H7 (cell line): ENCODE measurements around the gene IFT43. TPM values are rescaled to one million over a fixed set of nuclear protein-coding genes. Genes with fewer than 3 reads are reported as not detected.

Experiments used
- DNase-seq: peaks from one replicate; pipeline ENCODE4 v3.0.0; 2012
- H3K27me3 ChIP-seq: 2 replicates; pipeline ENCODE4 v1.6.0; 2011; ENCODE audit warnings: mild to moderate bottlenecking, low read length; ENCODE audit not compliant: control insufficient read depth, insufficient read depth
- H3K36me3 ChIP-seq: replicated peaks from 2 replicates; pipeline ENCODE4 v1.5.1; 2011; ENCODE audit warnings: low read length; ENCODE audit not compliant: control insufficient read depth, insufficient read depth
- H3K4me3 ChIP-seq: 2 replicates; pipeline ENCODE4 v1.5.1; 2011; ENCODE audit warnings: low read depth, mild to moderate bottlenecking, control low read depth, low read length, moderate library complexity; ENCODE audit not compliant: insufficient read depth
- total RNA-seq: library from RNA; depleted of rRNA; stranded (reverse); fragments of >200 nt; shearing (Covaris generic); gene quantifications from 2 replicates; pipeline ENCODE4 v1.2.3, GENCODE V29; 2014

The IFT43 gene
- total RNA-seq, 1 experiment from 2014 or later: 24.6 TPM

- DNase-seq: peak; percentile 7
- no peak overlapping the region for H3K4me3 ChIP-seq
These were observed 102.8 kb downstream of the IFT43 start for GRCh38 chr14:76088326-76088725.

GRCh38 chr14:76088771-76089571 is 103.4 kb downstream of the IFT43 start:
- DNase-seq: peak; percentile 36
- no peak overlapping the region for H3K4me3 ChIP-seq
- no peaks in the 10 kb centered on the region for H3K36me3 ChIP-seq
- H3K27me3 ChIP-seq: no peaks in the 10 kb centered on the region; the same call in 1 of the 2 replicates

More at GRCh38 chr14:76088326-76088725, 102.8 kb downstream of the IFT43 start:
- Histone ChIP-seq H3K36me3 (no peaks in the 10 kb centered on the region), H3K27me3 (no peaks in the 10 kb centered on the region; the same call in 1 of the 2 replicates)

DNA sequence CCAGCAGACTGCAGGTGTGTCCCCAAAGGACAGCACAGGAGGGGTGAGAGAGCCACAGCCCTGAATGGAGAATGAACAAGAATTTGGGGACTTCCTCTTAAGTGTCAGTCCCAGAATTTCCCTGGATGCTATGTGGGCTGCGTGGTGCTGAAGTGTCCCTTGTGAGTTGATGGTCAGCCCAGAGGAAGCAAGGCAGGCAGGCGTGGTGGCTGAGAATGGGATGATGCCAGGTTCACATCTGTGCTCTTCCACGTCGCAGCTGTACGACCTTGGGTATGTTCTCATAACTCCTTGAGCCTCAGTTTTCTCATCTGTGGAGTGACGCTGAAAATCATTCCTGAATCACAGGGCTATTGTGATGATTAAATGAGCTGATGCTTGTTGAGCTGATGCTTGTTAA is 104.0 kb downstream of the IFT43 start:
- Histone ChIP-seq H3K4me3 (no peak overlapping the region), H3K27me3 (no peaks in the 10 kb centered on the region; the same call in 1 of the 2 replicates), H3K36me3 (no peaks in the 10 kb centered on the region)
- peak; percentile 48 for DNase-seq

DNA sequence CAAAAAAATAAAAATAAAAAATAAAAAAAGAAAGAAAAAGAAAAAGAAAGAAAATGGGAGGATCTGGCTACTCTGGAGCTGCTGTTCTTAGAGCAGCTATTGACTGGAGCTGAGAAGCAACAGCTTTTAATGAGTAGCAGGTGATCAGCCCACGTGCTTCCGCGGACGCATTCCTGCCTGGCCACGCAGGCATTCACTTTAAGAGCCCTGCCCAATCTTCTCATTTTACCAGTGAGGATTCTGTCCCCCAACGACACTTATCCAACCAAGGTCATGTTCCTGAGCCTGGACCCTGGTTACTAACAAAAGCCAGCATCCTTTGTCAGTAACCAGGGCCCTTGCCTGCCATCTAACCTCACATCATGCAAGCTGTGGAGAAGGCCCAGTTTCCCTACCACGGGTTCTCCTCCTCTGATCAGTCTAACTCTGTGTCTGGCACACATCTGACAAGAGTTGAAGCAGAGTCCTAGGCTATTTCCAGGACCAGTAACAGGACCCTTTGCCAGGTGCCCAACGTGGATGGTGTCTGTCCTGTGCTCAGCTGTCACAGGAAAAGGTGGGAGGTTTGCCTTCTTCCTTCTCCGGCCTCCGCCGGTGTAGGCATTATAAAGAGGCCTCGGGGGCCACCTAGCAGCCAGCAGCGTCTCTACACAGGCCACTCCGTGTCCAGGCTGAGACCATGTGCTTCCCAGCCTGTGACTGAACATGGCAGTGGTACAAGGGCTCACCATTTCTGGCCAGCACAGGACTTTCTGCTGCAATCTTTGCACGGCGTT is 105.2 kb downstream of the IFT43 start:
- Histone ChIP-seq H3K36me3 (no peaks in the 10 kb centered on the region), H3K27me3 (no peaks in the 10 kb centered on the region; the same call in 1 of the 2 replicates), H3K4me3 (no peak overlapping the region)
- DNase-seq: peak; percentile 67

GRCh38 chr14:76093077-76093476 is 107.5 kb downstream of the IFT43 start:
- no peak for DNase-seq
- no peak overlapping the region for H3K4me3 ChIP-seq
- no peaks in the 10 kb centered on the region for H3K36me3 ChIP-seq
- no peaks in the 10 kb centered on the region; the same call in 1 of the 2 replicates for H3K27me3 ChIP-seq

- no peak overlapping the region for H3K4me3 ChIP-seq
- H3K27me3 ChIP-seq: no peaks in the 10 kb centered on the region; the same call in 1 of the 2 replicates
- DNase-seq: no peak
- H3K36me3 ChIP-seq: no peaks in the 10 kb centered on the region
These were observed 110.7 kb downstream of the IFT43 start for GRCh38 chr14:76096257-76096656.

DNA sequence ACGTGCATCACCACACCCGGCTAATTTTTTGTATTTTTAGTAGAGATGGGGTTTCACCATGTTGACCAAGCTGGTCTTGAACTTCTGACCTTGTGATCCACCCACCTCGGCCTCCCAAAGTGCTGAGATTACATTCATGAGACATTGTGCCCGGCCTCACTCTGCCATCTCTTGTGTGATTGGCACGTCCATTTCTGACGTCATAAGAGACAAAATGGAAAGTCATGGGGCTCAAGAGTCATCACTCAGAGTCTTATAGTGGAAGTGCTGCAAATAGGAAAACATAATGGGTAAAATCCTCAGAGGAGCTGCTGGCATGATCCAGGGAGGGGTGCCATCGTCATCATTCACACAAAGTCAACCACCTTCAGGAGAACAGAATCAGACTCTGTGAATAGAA is 112.0 kb downstream of the IFT43 start:
- Histone ChIP-seq H3K4me3 (no peak overlapping the region), H3K36me3 (no peaks in the 10 kb centered on the region), H3K27me3 (no peaks in the 10 kb centered on the region)
- DNase-seq: no peak

DNA sequence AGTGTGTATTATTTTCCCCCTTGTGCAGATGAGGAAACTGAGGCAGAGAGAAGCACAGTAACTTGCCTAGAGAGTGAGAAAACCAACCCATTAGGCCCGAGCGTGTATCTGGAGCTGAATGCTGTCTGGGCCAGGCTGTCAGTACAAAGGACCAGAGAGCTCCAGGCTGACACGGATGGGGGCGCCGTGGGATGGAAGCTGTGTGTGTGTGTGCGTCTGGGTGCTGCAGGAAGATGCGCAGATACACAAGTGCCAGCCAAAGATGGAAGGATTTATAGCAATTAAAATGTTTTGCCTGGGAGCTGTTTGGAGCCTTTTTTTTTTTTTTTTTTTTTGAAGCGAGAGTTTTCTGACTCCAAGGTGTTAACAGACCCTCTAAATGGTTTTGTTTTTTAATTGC is 112.5 kb downstream of the IFT43 start:
- no peaks in the 10 kb centered on the region for H3K36me3 ChIP-seq
- no peak overlapping the region for H3K4me3 ChIP-seq
- DNase-seq: no peak

DNA sequence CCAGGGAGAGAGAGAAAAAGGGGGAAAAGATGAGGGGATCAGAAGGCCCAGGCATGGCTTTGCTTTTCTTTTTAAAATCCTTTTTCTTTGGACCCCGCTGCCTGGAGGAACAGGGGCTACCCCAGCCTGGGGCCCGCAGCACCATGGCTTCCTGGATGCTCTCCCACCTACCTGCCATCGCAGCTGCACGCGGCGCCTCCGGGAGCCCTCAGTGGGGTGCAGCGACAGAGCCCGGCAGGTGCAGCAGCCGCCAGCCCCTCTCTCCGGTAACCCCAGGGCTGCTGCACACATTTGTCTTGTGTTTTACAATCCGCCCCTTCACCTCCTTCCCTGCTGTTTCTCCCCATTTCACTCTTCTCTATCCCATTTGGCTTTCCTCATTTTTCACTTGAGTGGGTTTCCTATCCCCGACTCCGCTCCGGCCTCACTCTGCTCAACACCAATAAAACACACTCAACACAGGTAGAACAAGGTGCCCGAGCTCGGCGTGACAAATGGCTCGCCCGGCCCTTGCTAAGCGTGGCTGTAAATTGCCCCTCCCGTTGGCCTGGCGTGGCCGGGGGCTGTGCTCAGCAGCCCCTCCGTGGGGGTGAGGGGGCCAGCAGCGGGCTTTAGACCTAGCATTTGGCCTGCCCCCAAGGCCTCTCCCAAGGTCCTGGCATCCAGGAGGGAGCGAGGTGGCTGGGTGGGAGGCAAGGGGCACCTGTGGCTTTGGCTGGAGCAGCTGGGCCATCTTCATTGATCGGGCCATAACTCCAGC is 113.5 kb downstream of the IFT43 start:
- H3K27me3 ChIP-seq: no peaks in the 10 kb centered on the region
- H3K4me3 ChIP-seq: no peak overlapping the region
- no peak for DNase-seq
- no peaks in the 10 kb centered on the region for H3K36me3 ChIP-seq

More for the DNA sequence above, 112.5 kb downstream of the IFT43 start:
- H3K27me3 ChIP-seq: no peaks in the 10 kb centered on the region

- DNase-seq: no peak
- Histone ChIP-seq H3K36me3 (no peaks in the 10 kb centered on the region), H3K4me3 (no peak overlapping the region), H3K27me3 (no peaks in the 10 kb centered on the region)
These were observed 114.7 kb downstream of the IFT43 start for GRCh38 chr14:76100236-76100635.

DNA sequence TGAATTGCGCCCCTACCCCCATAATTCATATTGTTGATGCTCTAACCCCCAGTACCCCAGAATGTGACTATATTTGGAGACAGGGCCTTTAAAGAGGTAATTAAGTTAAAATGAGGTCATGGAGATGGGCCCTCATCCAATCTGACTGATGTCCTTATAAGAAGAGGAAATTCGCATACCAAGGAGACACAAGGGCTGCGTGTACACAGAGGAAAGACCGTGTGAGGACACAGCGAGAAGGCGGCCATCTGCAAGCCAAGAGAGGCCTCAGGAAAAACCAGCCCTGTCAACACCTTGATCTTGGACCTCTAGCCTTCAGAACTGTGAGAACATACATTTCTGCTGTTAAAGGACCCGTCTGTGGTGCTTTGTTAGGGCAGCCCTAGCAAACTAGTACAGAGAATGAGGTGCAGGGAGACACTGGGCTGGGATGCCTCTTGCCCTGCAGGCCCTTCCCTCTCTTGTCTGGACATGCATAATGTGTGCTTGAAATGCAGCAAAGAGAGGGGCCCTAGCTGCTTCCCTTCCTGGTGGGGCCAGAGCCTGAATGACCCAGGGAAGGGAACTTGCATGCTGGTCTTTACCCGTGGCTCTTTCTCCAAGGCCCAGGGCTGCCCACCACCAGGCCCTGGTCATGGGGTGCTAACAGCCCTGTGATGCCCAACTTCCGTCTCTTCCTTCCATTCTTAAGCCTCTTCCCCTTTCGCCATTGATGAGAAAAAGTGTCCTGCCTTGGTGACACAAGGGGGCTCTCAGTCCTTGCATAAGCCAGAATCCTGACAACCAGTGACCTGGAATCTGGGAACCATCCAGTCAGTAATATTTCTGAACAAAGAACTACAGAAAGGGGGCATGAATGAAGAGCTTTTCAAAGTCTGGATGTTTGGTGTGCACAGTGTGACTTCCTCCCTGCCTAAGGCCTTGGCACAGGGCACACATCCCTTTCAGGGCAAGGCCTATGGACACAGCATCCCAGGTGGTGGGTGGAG is 116.1 kb downstream of the IFT43 start:
- no peak overlapping the region for H3K4me3 ChIP-seq
- DNase-seq: peak; percentile 27
- no peaks in the 10 kb centered on the region for H3K36me3 ChIP-seq
- no peaks in the 10 kb centered on the region for H3K27me3 ChIP-seq

- DNase-seq: peak; percentile 46
- Histone ChIP-seq H3K27me3 (no peaks in the 10 kb centered on the region), H3K36me3 (no peaks in the 10 kb centered on the region), H3K4me3 (no peak overlapping the region)
These were observed 119.3 kb downstream of the IFT43 start for GRCh38 chr14:76104802-76105355.

DNA sequence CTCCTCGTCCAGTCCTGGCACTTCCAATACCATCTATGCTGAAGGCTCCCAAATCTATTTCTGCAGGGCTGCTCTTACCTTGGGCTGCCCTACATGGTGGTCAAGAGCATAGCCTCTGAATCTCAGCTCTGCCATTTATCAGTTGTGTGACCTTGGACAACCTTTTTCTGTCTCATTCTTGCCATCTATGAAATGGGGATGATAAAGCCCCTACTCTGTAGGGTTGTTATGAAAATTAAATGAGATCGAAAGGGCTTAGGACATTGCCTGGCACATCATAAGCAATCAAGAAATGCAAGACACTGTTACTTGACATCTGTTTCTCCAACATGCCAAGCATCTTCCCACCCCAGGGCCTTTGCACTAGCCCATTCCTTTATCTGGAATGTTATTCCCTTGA is 120.6 kb downstream of the IFT43 start:
- no peaks in the 10 kb centered on the region for H3K27me3 ChIP-seq
- H3K36me3 ChIP-seq: no peaks in the 10 kb centered on the region

More for the DNA sequence above, 120.6 kb downstream of the IFT43 start:
- no peak overlapping the region for H3K4me3 ChIP-seq
- no peak for DNase-seq
